H1 (cell line): ENCODE data around the gene SCPEP1. TPM values are rescaled to one million over a fixed set of nuclear protein-coding genes. Genes with fewer than 3 reads are reported as not detected.

ENCODE experiments used
- CTCF ChIA-PET: fragments of 300-600 bp; sonication (Branson Sonifier 250); formaldehyde crosslinking; loops from one replicate; lab custom pipeline; 2021; ENCODE audit not compliant: partially characterized antibody; lab: Charles Lee
- POLR2A ChIA-PET: fragments of 300-600 bp; sonication (Branson Sonifier 250); formaldehyde crosslinking; loops from one replicate; lab custom pipeline; 2021; ENCODE audit warnings: inconsistent platforms; ENCODE audit not compliant: partially characterized antibody; lab: Charles Lee
- DNase-seq, 2 experiments: peaks; one replicate each; pipeline versions ENCODE4 v3.0.0 to v3.0.0-alpha.2; 2010 to 2022; ENCODE audit warnings: low spot score in 2 of 2, low read depth in 1 of 2, mixed read lengths in 1 of 2
- FAIRE-seq: peaks from 2 replicates; lab custom pipeline; 2011; peaks lifted over from hg19 to GRCh38; lab: Jason Lieb, UNC
- H2AFZ ChIP-seq: 2 replicates; pipeline ENCODE4 v1.8.1; 2012; ENCODE audit warnings: low read length, inconsistent platforms
- H2AK5ac ChIP-seq: 2 replicates; pipeline ENCODE4 v1.6.1; 2013; ENCODE audit warnings: low read depth, low read length
- H2BK120ac ChIP-seq: replicated peaks from 2 replicates; pipeline ENCODE3; 2013; ENCODE audit warnings: low read depth, low read length, inconsistent platforms
- H2BK12ac ChIP-seq: 2 replicates; pipeline ENCODE4 v1.6.1; 2013; ENCODE audit warnings: low read depth, low read length
- H2BK15ac ChIP-seq: 2 replicates; pipeline ENCODE4 v1.6.1; 2013; ENCODE audit warnings: low read length
- H2BK20ac ChIP-seq: 2 replicates; pipeline ENCODE4 v1.6.1; 2013; ENCODE audit warnings: low read length
- H2BK5ac ChIP-seq: 2 replicates; pipeline ENCODE4 v1.6.1; 2013; ENCODE audit warnings: low read depth, low read length
- H3K14ac ChIP-seq: 2 replicates; pipeline ENCODE4 v1.6.1; 2013; ENCODE audit warnings: inconsistent platforms; ENCODE audit not compliant: insufficient read length
- H3K18ac ChIP-seq: 2 replicates; pipeline ENCODE4 v1.6.1; 2013; ENCODE audit warnings: low read length; ENCODE audit errors: extremely low read depth
- H3K23ac ChIP-seq: 2 replicates; pipeline ENCODE4 v1.6.1; 2013; ENCODE audit warnings: inconsistent platforms; ENCODE audit not compliant: insufficient read length
- H3K23me2 ChIP-seq: 2 replicates; pipeline ENCODE4 v1.6.1; 2013; ENCODE audit warnings: low read depth, low read length
- H3K27ac ChIP-seq: 2 replicates; pipeline ENCODE4 v1.6.1; 2011; ENCODE audit warnings: low read depth, low read length, inconsistent platforms
- H3K27me3 ChIP-seq, 4 experiments: replicated peaks in 1 of 4; 1 replicate in 1 of 4; 2 replicates in 3 of 4; pipeline versions ENCODE4 v1.6.1 to v1.8.1; 2011 to 2013; ENCODE audit warnings: low read length in 3 of 4, mild to moderate bottlenecking in 3 of 4, inconsistent platforms in 2 of 4, mixed read lengths in 2 of 4, moderate library complexity in 1 of 4; ENCODE audit not compliant: control insufficient read depth in 3 of 4, insufficient read depth in 3 of 4; ENCODE audit errors: extremely low read depth in 1 of 4
- H3K36me3 ChIP-seq, 4 experiments: 2 replicates each; pipeline versions ENCODE4 v1.6.1 to v1.8.1; 2011 to 2013; ENCODE audit warnings: mild to moderate bottlenecking in 4 of 4, low read length in 3 of 4, moderate library complexity in 2 of 4, control low read depth in 1 of 4, inconsistent platforms in 1 of 4; ENCODE audit not compliant: insufficient read depth in 4 of 4, control insufficient read depth in 2 of 4
- H3K4ac ChIP-seq: replicated peaks from 2 replicates; pipeline ENCODE3; 2013; ENCODE audit warnings: low read length, low read depth, mixed read lengths, inconsistent platforms; ENCODE audit not compliant: insufficient read length
- H3K4me1 ChIP-seq, 4 experiments: replicated peaks in 1 of 4; 1 replicate in 1 of 4; 2 replicates in 3 of 4; pipeline versions ENCODE4 v1.6.1 to v1.8.1; 2011 to 2013; ENCODE audit warnings: low read length in 3 of 4, inconsistent platforms in 2 of 4, mixed read lengths in 1 of 4; ENCODE audit not compliant: insufficient read depth in 4 of 4, control insufficient read depth in 3 of 4
- H3K4me2 ChIP-seq, 2 experiments: 2 replicates each; pipeline versions ENCODE4 v1.6.1 to v1.8.1; 2011 to 2013; ENCODE audit warnings: low read depth in 2 of 2, low read length in 2 of 2, control low read depth in 1 of 2, inconsistent platforms in 1 of 2, mild to moderate bottlenecking in 1 of 2; ENCODE audit not compliant: insufficient read depth in 1 of 2
- H3K4me3 ChIP-seq, 4 experiments: fragments of 200-600, 300-600 bp in 1 of 4; sonication (generic), shearing (Covaris generic), sonication (Bioruptor Twin) in 1 of 4; 2 replicates each; pipeline versions ENCODE4 v1.5.1 to v1.8.1; 2011 to 2016; ENCODE audit warnings: low read length in 4 of 4, low read depth in 3 of 4, control low read depth in 2 of 4, inconsistent platforms in 2 of 4, mild to moderate bottlenecking in 2 of 4, mixed read lengths in 1 of 4, moderate library complexity in 1 of 4; ENCODE audit not compliant: insufficient read depth in 2 of 4; ENCODE audit errors: extremely low read depth in 1 of 4
- H3K56ac ChIP-seq: replicated peaks from 2 replicates; pipeline ENCODE3; 2013; ENCODE audit warnings: low read depth, mild to moderate bottlenecking, mixed read lengths, low read length, inconsistent platforms; ENCODE audit not compliant: insufficient read length
- H3K79me1 ChIP-seq: 2 replicates; pipeline ENCODE4 v1.6.1; 2013; ENCODE audit warnings: low read depth, low read length, control low read depth
- H3K79me2 ChIP-seq, 2 experiments: 2 replicates each; pipeline versions ENCODE4 v1.6.1 to v1.8.1; 2012 to 2013; ENCODE audit warnings: low read length in 2 of 2, mild to moderate bottlenecking in 2 of 2, inconsistent platforms in 1 of 2; ENCODE audit not compliant: insufficient read depth in 2 of 2, control insufficient read depth in 1 of 2
- H3K9ac ChIP-seq, 4 experiments: replicated peaks in 1 of 4; 1 replicate in 1 of 4; 2 replicates in 3 of 4; pipeline versions ENCODE4 v1.6.1 to v1.8.1; 2011 to 2013; ENCODE audit warnings: low read depth in 3 of 4, low read length in 3 of 4, control low read depth in 2 of 4, mild to moderate bottlenecking in 2 of 4, moderate library complexity in 2 of 4, inconsistent platforms in 1 of 4; ENCODE audit errors: extremely low read depth in 1 of 4
- H3K9me3 ChIP-seq, 2 experiments: 2 replicates each; pipeline versions ENCODE4 v1.6.1 to v1.8.1; 2012 to 2013; ENCODE audit warnings: mild to moderate bottlenecking in 2 of 2, moderate library complexity in 2 of 2, control low read depth in 1 of 2, inconsistent platforms in 1 of 2, low read depth in 1 of 2, low read length in 1 of 2, mixed read lengths in 1 of 2; ENCODE audit not compliant: insufficient read depth in 2 of 2
- H4K20me1 ChIP-seq, 2 experiments: replicated peaks in 1 of 2; 2 replicates each; pipeline versions ENCODE3 to v1.8.1; 2011 to 2013; ENCODE audit warnings: inconsistent platforms in 2 of 2, low read length in 2 of 2, mild to moderate bottlenecking in 1 of 2; ENCODE audit not compliant: insufficient read depth in 2 of 2, control insufficient read depth in 1 of 2
- H4K5ac ChIP-seq: 2 replicates; pipeline ENCODE4 v1.6.1; 2013; ENCODE audit warnings: low read length, low read depth, mixed read lengths, inconsistent platforms; ENCODE audit not compliant: insufficient read length
- H4K8ac ChIP-seq: 2 replicates; pipeline ENCODE4 v1.8.0; 2013; ENCODE audit warnings: mild to moderate bottlenecking, moderate library complexity, low read length, inconsistent platforms; ENCODE audit not compliant: insufficient read depth; ENCODE audit errors: extremely low read depth
- H4K91ac ChIP-seq: replicated peaks from 2 replicates; pipeline ENCODE3; 2013; ENCODE audit warnings: low read length, mixed read lengths, inconsistent platforms; ENCODE audit not compliant: insufficient read length
- POLR2AphosphoS5 ChIP-seq: IDR thresholded peaks from 2 replicates; pipeline ENCODE4 v1.6.1; 2011; ENCODE audit warnings: low read depth, low read length
- WGBS, 2 experiments: shearing (Covaris generic) in 1 of 2; methylation state at CpG; one replicate each; pipeline versions ENCODE4 v1.1.6 to v1.1.7; 2013 to 2015; ENCODE audit warnings: low lambda C conversion rate in 2 of 2, mixed read lengths in 2 of 2, inconsistent platforms in 1 of 2, low coverage in 1 of 2, missing lambda C conversion rate in 1 of 2; ENCODE audit not compliant: insufficient replicate concordance in 2 of 2, insufficient coverage in 1 of 2, insufficient read length in 1 of 2; ENCODE audit errors: extremely low coverage in 1 of 2, missing lambda C conversion rate in 1 of 2; 5-methylcytosine and 5-hydroxymethylcytosine counted together
- polyA plus RNA-seq, 7 experiments: library from polyadenylated mRNA; depleted of rRNA in 3 of 7; stranded (reverse) in 5 of 7; unstranded in 2 of 7; fragments of >200 nt in 5 of 7; fragments of 200-250 nt in 2 of 7; gene quantifications; 1 replicate in 5 of 7; 2 replicates in 1 of 7; 4 replicates in 1 of 7; pipeline versions ENCODE4 v1.2.1 to v1.2.3, GENCODE V29; 2011 to 2013; ENCODE audit warnings: missing spikeins in 2 of 7, mixed read lengths in 2 of 7
- total RNA-seq: library from RNA; stranded (reverse); fragmentation: NEBNext Ultra II Directional; extraction: Animal tissue kit (Norgen Biotek cat#: 25700); gene quantifications from 2 replicates; pipeline ENCODE4 v1.2.1, GENCODE V29; 2021

SCPEP1 gene
- total and polyA plus RNA-seq, 2 of the 8 experiments (the other 6 are each of a cell fraction or from before 2014, with no cell fraction given), result 30.7 to 52.6 TPM

DNA sequence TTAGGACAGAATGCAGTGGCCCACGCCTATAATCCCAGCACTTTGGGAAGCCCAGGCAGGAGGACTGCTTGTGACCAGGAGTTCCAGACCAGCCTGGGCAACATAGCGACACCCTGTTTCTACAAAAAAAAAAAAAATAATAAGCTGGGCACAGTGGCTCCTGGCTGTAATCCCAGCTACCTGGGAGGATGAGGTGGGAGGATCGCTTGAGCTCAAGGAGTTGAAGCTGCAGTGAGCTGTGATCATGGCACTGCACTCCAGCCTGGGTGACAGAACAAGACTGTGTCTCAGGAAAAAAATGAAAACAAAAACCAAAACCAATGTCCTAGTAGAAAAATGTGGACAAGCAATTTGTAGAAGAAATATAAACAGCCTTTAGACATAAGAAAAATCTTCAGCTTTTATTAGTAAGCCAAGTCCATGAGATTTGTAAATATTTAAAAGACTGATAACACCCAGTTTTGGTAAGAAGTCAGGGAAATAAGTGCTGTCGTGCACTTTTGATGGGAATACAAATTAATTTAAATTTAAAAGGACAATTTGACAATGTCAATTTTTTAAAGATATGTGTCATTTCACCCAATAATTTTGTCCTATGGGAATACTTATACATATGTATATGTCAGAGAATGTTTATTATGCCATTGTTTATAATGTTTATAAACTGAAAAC is 11.1 kb downstream of the SCPEP1 start:
- FAIRE-seq, result no peak
- Histone ChIP-seq H3K4me3 (no peak overlapping the region), H3K23me2 (no peaks in the 10 kb centered on the region), H3K79me2 (no peaks in the 10 kb centered on the region), H4K5ac (no peak overlapping the region), H3K27ac (no peak overlapping the region), H2AK5ac (no peak overlapping the region), H4K91ac (no peak overlapping the region), H2AFZ (no peak overlapping the region), H3K36me3 (peaks cover 0 to 34% (median 15%) of the 10 kb centered on the region in 4 experiments; a peak in 5 of 8 replicates), H2BK20ac (no peak overlapping the region), H2BK12ac (no peak overlapping the region), H2BK120ac (no peak overlapping the region), H2BK15ac (no peak overlapping the region), H4K20me1 (peaks cover 0 to 2% of the 10 kb centered on the region in 2 experiments), H3K56ac (no peak overlapping the region), H3K4me1 (no peaks in the 10 kb centered on the region), H3K79me1 (no peaks in the 10 kb centered on the region), H3K9ac (no peak overlapping the region), H3K4me2 (no peak overlapping the region), H3K4ac (no peak overlapping the region), H3K9me3 (no peaks in the 10 kb centered on the region), H3K27me3 (no peaks in the 10 kb centered on the region), H3K14ac (no peak overlapping the region), H2BK5ac (no peak overlapping the region), H3K18ac (no peak overlapping the region), H4K8ac (no peak overlapping the region), H3K23ac (no peak overlapping the region)
- ChIA-PET POLR2A (no interaction called here), CTCF (interaction anchor here (1.4 to 1.5 kb wide), 2 partner anchors 10 kb away, joined by 5 to 6 read pairs; partner anchors contain the start of gene SCPEP1)
- no peak for TF ChIP-seq POLR2AphosphoS5
- no peak for DNase-seq
- 87% methylated on average over 4 of the region's 4 CpGs; no CpG with 5 or more reads in 1 of the 2 experiments for WGBS, 2 experiments
